IPS-15b (cell line): ENCODE results near the gene SURF1.
"Not testable (repeated sequence)": the region's sequence is repeated elsewhere in the genome, so short reads cannot be mapped to it uniquely, and the experiment has no call there.

Experiments used
- H3K27me3 ChIP-seq: one replicate; pipeline ENCODE4 v1.6.1; 2013; ENCODE audit warnings: low read length; ENCODE audit not compliant: control insufficient read depth, insufficient read depth
- H3K36me3 ChIP-seq: one replicate; pipeline ENCODE4 v1.6.1; 2013; ENCODE audit warnings: low read length; ENCODE audit not compliant: control insufficient read depth, insufficient read depth
- H3K4me1 ChIP-seq: one replicate; pipeline ENCODE4 v1.6.1; 2013; ENCODE audit warnings: mild to moderate bottlenecking, low read length; ENCODE audit not compliant: control insufficient read depth, insufficient read depth
- H3K4me3 ChIP-seq: one replicate; pipeline ENCODE4 v1.5.1; 2013; ENCODE audit warnings: low read depth, low read length
- H3K9ac ChIP-seq: one replicate; pipeline ENCODE4 v1.6.1; 2013; ENCODE audit warnings: low read depth, mild to moderate bottlenecking, low read length
- H3K9me3 ChIP-seq: one replicate; pipeline ENCODE4 v1.6.1; 2013; ENCODE audit warnings: mild to moderate bottlenecking, low read length; ENCODE audit not compliant: control insufficient read depth, insufficient read depth

The SURF1 gene

GRCh38 chr9:133380734-133381133, 24.4 kb upstream of the SURF1 start:
- Histone ChIP-seq H3K9ac (no peak overlapping the region), H3K27me3 (peaks cover 17% of the 10 kb centered on the region), H3K4me3 (no peak overlapping the region), H3K4me1 (no peaks in the 10 kb centered on the region), H3K36me3 (no peaks in the 10 kb centered on the region), H3K9me3 (no peaks in the 10 kb centered on the region)

- H3K9me3 ChIP-seq, result no peaks in the 10 kb centered on the region
- H3K9ac ChIP-seq, result peak overlapping the region; percentile 12
- peaks cover 17% of the 10 kb centered on the region for H3K27me3 ChIP-seq
- H3K36me3 ChIP-seq, result no peaks in the 10 kb centered on the region
- no peak overlapping the region for H3K4me3 ChIP-seq
- H3K4me1 ChIP-seq, result no peaks in the 10 kb centered on the region
Measured at GRCh38 chr9:133379153-133380086, 23.1 kb upstream of the SURF1 start.

GRCh38 chr9:133378408-133378962, 22.2 kb upstream of the SURF1 start:
- peaks cover 17% of the 10 kb centered on the region for H3K27me3 ChIP-seq
- H3K36me3 ChIP-seq, result no peaks in the 10 kb centered on the region
- H3K4me3 ChIP-seq, result no peak overlapping the region
- H3K9me3 ChIP-seq, result no peaks in the 10 kb centered on the region
- no peaks in the 10 kb centered on the region for H3K4me1 ChIP-seq
- H3K9ac ChIP-seq, result no peak overlapping the region

GRCh38 chr9:133377721-133378216, 21.5 kb upstream of the SURF1 start:
- Histone ChIP-seq H3K4me3 (no peak overlapping the region), H3K9ac (no peak overlapping the region), H3K4me1 (peaks cover 1% of the 10 kb centered on the region), H3K27me3 (peaks cover 17% of the 10 kb centered on the region), H3K36me3 (peaks cover 5% of the 10 kb centered on the region), H3K9me3 (no peaks in the 10 kb centered on the region)

DNA sequence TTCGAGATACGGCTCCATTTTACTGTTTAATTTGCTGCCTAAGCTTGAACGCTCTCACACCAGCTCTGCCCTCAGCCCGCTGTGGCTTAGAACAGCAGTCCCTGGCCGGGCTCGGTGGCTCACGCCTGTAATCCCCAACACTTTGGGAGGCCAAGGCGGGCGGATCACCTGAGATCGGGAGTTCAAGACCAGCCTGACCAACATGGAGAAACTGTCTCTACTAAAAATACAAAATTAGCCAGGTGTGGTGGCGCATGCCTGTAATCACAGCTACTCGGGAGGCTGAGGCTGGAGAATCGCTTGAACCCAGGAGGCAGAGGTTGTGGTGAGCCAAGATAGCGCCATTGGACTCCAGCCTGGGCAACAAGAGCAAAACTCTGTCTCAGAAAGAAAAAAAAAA, 21.0 kb upstream of the SURF1 start:
- not testable (repeated sequence) for H3K9me3 ChIP-seq, H3K4me1 ChIP-seq, H3K36me3 ChIP-seq, H3K9ac ChIP-seq
- Histone ChIP-seq H3K27me3 (peaks cover 17% of the 10 kb centered on the region), H3K4me3 (peak overlapping the region; percentile 52)

DNA sequence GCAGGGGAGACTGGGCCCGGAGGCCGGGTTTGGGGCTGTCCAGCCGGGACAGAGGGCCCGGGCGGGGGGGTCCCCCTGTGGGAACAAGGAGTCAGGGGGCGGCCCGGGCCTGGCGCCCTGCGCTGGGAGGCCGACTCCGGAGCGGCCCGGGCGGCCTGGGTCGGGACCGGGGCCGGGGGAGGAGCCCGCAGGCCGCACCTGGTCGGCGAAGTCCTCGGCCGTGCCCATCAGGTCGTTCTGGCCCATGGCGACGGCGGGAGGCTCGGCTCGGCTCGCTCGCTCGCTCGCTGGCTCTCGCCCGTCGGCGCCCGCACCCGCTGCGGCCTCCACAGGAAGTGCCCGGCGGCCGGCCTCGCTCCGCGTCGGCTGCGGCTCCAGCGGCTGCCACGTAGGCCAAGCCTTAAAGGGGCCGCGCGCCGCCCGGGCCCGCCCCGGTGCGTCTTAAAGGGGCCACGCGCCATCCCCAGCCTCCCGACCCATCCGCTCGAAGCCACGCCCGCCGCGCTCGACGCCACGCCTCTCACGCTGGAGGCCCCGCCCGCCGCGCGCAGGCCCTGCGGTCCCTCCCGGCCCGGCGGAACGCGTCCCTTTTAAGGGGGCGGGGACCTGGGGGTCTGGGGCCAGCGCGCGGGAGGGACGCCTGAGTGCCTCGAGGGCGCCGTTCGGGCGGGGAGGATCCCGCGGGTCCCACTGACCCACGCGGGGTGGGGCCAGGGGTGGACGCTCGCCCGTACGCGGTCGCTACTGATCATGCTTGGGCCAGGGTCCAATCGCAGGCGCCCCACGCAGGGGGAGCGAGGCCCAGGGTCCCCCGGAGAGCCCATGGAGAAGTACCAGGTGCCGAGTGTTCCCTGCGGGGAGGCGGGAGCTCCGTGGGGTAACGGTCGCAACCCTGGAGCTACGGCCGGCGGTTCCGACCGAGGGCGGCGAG, 19.7 kb upstream of the SURF1 start, which contains the start of the genes STKLD1 and SURF4:
TSS of gene STKLD1 (plus strand) at position 643 of the 931 bp plus-strand sequence. CDS start at position 751, 108 bp downstream.
TSS of gene SURF4 (minus strand) at position 337 of the 931 bp plus-strand sequence. CDS start at position 246, 91 bp downstream.
- Histone ChIP-seq H3K4me1 (peaks cover 5% of the 10 kb centered on the region), H3K4me3 (peak within 1 kb of the TSS; percentile 97)

DNA sequence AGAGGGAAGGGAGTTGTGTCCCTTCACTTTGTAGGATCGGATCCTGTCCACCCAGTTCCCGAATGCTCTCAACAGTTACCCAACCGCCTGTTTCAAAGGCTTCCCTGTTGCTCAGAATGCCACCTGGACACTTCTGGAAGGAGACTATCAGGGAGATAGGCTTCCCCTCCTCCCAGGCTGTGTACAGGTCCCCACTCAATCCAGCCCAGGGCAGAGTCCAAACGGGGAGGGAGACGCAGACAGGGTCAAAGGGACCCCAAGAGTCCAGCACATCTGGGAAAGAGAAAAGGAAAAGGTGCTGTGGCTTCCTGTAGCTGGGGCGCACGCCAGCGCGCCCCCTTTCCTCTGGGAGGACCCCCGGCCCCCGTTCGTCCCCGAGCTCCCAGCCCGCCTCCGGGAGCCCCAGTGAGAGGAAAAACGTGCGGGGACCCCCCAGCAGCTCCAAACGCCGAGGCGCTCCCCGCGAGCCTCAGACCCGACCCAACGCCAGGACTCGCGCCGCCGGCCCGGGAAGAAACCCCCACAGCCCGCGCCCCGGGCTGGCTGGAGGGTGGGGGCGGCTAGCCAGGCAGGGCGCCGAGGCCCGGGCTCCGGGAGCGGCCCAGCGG, 18.9 kb upstream of the SURF1 start:
- H3K9ac ChIP-seq, result peak overlapping the region; percentile 96
- peaks cover 17% of the 10 kb centered on the region for H3K27me3 ChIP-seq
- no peaks in the 10 kb centered on the region for H3K9me3 ChIP-seq
- H3K4me1 ChIP-seq, result peaks cover 5% of the 10 kb centered on the region
- peak overlapping the region; percentile 97 for H3K4me3 ChIP-seq
- peaks cover 11% of the 10 kb centered on the region for H3K36me3 ChIP-seq

More for the DNA sequence above, 19.7 kb upstream of the SURF1 start, which contains the start of the genes STKLD1 and SURF4:
- Histone ChIP-seq H3K9ac (peak within 1 kb of the TSS; percentile 96), H3K36me3 (peaks cover 11% of the 10 kb centered on the region), H3K27me3 (peaks cover 17% of the 10 kb centered on the region), H3K9me3 (no peaks in the 10 kb centered on the region)

GRCh38 chr9:133374612-133375115, 18.4 kb upstream of the SURF1 start:
- H3K36me3 ChIP-seq, result peaks cover 11% of the 10 kb centered on the region
- H3K9ac ChIP-seq, result peak overlapping the region; percentile 96
- H3K27me3 ChIP-seq, result peaks cover 17% of the 10 kb centered on the region

GRCh38 chr9:133372144-133372543, 15.9 kb upstream of the SURF1 start:
- Histone ChIP-seq H3K4me1 (peaks cover 5% of the 10 kb centered on the region), H3K36me3 (peaks cover 18% of the 10 kb centered on the region), H3K9me3 (no peaks in the 10 kb centered on the region), H3K27me3 (peaks cover 6% of the 10 kb centered on the region), H3K9ac (no peak overlapping the region), H3K4me3 (no peak overlapping the region)

More at GRCh38 chr9:133374612-133375115, 18.4 kb upstream of the SURF1 start:
- peaks cover 5% of the 10 kb centered on the region for H3K4me1 ChIP-seq
- H3K9me3 ChIP-seq, result no peaks in the 10 kb centered on the region
- H3K4me3 ChIP-seq, result peak overlapping the region; percentile 97

- H3K9me3 ChIP-seq, result no peaks in the 10 kb centered on the region
- peaks cover 5% of the 10 kb centered on the region for H3K4me1 ChIP-seq
- H3K9ac ChIP-seq, result peak overlapping the region; percentile 32
- H3K36me3 ChIP-seq, result peaks cover 26% of the 10 kb centered on the region
- H3K4me3 ChIP-seq, result no peak overlapping the region
- H3K27me3 ChIP-seq, result no peaks in the 10 kb centered on the region
Measured at GRCh38 chr9:133371261-133371711, 15.0 kb upstream of the SURF1 start.
